K562 (cell line): ENCODE results near the gene BRMS1. TPM values are rescaled to one million over a fixed set of nuclear protein-coding genes. Genes with fewer than 3 reads are reported as not detected.

Experiments used
- EP400 ChIP-seq: fragments of 450-650 bp; IDR thresholded peaks from 2 replicates; pipeline ENCODE4 v1.6.1; 2017; ENCODE audit warnings: antibody characterized with exemption, mild to moderate bottlenecking, moderate library complexity
- GABPA ChIP-seq: fragments of 200-800 bp; sonication (Bioruptor generic); conservative IDR thresholded peaks from 2 replicates; pipeline ENCODE4 v1.6.1; 2016; ENCODE audit warnings: low read depth, missing genetic modification characterization, missing compliant biosample characterization
- HOXB6 ChIP-seq: fragments of 250-450 bp; sonication (Bioruptor Pico); IDR thresholded peaks from 2 replicates; pipeline ENCODE4 v1.5.1; 2022; ENCODE audit warnings: mild to moderate bottlenecking, borderline replicate concordance
- MEIS2 ChIP-seq: fragments of 450-650 bp; IDR thresholded peaks from 2 replicates; pipeline ENCODE4 v1.6.1; 2014; ENCODE audit warnings: mild to moderate bottlenecking; ENCODE audit not compliant: partially characterized antibody
- RCOR1 ChIP-seq, 2 experiments: IDR thresholded peaks; 2 replicates each; pipeline ENCODE4 v1.6.1; 2012; ENCODE audit warnings: low read depth in 2 of 2, low read length in 2 of 2, borderline replicate concordance in 1 of 2, improper control_type of control experiment in 1 of 2
- ZC3H4 ChIP-seq: sonication (generic); formaldehyde crosslinking; IDR thresholded peaks from 2 replicates; pipeline ENCODE4 v1.9.0; 2021; ENCODE audit warnings: missing genetic modification reagents, borderline replicate concordance
- polyA plus RNA-seq, 8 experiments: library from polyadenylated mRNA; depleted of rRNA in 4 of 8; stranded (reverse) in 5 of 8; unstranded in 3 of 8; fragments of >200 nt; fragmentation: Nextera tagmentation in 2 of 8; fragmentation: Illumina TruSeq in 1 of 8; extraction: Ambion mirVana in 2 of 8; extraction: Trizol in 1 of 8; gene quantifications; 2 replicates each; pipeline versions ENCODE4 v1.2.1 to v1.2.3, GENCODE V29; 2011 to 2014; ENCODE audit warnings: inconsistent platforms in 1 of 8, missing spikeins in 1 of 8
- total RNA-seq, 7 experiments: library from RNA; depleted of rRNA in 6 of 7; stranded (reverse); fragments of >200 nt in 6 of 7; fragmentation: Illumina TruSeq in 2 of 7; extraction: Trizol in 2 of 7; gene quantifications; 2 replicates each; pipeline versions ENCODE4 v1.2.1 to v1.2.3, GENCODE V29; 2011 to 2021; ENCODE audit warnings: low replicate concordance in 1 of 7
- TF ChIP-seq, protein P1 (sequence below), 3 experiments: fragments of 200-800 bp in 1 of 3; fragments of 250-450 bp in 1 of 3; fragments of 450-650 bp in 1 of 3; sonication (Bioruptor Pico) in 1 of 3; sonication (Bioruptor generic) in 1 of 3; formaldehyde crosslinking in 1 of 3; IDR thresholded peaks; 2 replicates each; pipeline versions ENCODE4 v1.6.1 to v1.8.0; 2016 to 2022; ENCODE audit warnings: mild to moderate bottlenecking in 2 of 3, missing genetic modification characterization in 2 of 3, missing compliant biosample characterization in 1 of 3, moderate library complexity in 1 of 3
- TF ChIP-seq, protein P2 (sequence below): fragments of 450-650 bp; IDR thresholded peaks from 2 replicates; pipeline ENCODE4 v1.6.1; 2016; ENCODE audit warnings: low read depth, mild to moderate bottlenecking, moderate library complexity
- TF ChIP-seq, protein P3 (sequence below): fragments of 450-650 bp; IDR thresholded peaks from 2 replicates; pipeline ENCODE4 v1.6.1; 2016; ENCODE audit warnings: mild to moderate bottlenecking, moderate library complexity

Gene BRMS1
- total and polyA plus RNA-seq, 9 of the 15 experiments (the other 6 are each of a cell fraction or from before 2014, with no cell fraction given): 2.2 to 78.8 (median 33.4) TPM

DNA sequence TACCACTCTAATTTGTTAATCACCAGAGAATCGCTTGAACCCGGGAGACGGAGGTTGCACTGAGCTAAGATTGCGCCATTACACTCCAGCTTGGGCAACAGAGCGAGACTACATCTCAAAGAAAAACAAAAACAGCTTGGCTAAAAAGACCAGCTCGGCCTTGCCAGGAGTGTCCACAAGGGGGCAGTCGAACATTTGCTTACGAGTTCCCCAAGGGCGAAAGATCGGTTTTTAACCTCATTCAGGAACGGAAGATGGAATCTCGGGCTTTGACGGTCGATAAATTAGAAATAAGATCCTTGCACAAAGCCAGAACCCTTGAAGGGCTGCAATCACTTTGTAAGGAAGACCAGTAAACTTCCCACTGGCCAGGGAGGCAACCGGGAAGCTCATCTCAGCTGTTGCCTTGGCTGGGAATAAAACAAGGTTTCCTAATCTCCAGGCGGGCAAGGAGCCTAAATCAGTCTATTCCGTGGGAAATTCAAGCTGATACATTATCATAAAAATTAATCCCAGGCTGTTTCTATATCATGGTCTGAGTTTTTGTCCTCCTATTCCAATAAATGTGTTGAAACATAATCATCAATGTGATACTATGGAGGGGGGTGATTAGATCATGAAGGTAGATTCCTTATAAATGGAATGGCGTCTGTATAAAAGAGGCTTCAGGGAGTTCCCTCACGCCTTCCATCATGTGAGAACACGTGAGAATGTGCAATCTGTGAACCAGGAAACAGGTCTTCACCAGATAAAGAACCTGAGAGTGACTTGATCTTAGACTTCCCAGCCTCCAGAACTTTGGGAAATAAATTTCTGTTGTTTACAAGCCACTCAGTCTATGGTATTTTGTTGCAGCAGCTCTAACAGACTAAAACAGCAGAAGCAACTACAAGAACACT lies 41.5 kb upstream of the BRMS1 start (continued):
- TF ChIP-seq, protein P1, sequence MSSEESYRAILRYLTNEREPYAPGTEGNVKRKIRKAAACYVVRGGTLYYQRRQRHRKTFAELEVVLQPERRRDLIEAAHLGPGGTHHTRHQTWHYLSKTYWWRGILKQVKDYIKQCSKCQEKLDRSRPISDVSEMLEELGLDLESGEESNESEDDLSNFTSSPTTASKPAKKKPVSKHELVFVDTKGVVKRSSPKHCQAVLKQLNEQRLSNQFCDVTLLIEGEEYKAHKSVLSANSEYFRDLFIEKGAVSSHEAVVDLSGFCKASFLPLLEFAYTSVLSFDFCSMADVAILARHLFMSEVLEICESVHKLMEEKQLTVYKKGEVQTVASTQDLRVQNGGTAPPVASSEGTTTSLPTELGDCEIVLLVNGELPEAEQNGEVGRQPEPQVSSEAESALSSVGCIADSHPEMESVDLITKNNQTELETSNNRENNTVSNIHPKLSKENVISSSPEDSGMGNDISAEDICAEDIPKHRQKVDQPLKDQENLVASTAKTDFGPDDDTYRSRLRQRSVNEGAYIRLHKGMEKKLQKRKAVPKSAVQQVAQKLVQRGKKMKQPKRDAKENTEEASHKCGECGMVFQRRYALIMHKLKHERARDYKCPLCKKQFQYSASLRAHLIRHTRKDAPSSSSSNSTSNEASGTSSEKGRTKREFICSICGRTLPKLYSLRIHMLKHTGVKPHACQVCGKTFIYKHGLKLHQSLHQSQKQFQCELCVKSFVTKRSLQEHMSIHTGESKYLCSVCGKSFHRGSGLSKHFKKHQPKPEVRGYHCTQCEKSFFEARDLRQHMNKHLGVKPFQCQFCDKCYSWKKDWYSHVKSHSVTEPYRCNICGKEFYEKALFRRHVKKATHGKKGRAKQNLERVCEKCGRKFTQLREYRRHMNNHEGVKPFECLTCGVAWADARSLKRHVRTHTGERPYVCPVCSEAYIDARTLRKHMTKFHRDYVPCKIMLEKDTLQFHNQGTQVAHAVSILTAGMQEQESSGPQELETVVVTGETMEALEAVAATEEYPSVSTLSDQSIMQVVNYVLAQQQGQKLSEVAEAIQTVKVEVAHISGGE (CRISPR knock-in tag; IDR thresholded peaks at IDR 0.05): no peak
- TF ChIP-seq HOXB6 (no peak), MEIS2 (peak; percentile 84), GABPA (tag) (no peak), RCOR1 (IDR thresholded peaks at IDR 0.05; ENCODE audit: borderline replicate concordance in 1 of 2, low read depth in 2 of 2, low read length in 2 of 2) (peak in 1 of 2 experiments; percentile 74; a peak in 1 of 4 replicates), ZC3H4 (CRISPR knock-in tag) (no peak), EP400 (0 out of 2 replicates have a peak, but pooled peaks have one; percentile 14)
- TF ChIP-seq, protein P2, sequence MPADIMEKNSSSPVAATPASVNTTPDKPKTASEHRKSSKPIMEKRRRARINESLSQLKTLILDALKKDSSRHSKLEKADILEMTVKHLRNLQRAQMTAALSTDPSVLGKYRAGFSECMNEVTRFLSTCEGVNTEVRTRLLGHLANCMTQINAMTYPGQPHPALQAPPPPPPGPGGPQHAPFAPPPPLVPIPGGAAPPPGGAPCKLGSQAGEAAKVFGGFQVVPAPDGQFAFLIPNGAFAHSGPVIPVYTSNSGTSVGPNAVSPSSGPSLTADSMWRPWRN: no peak
- TF ChIP-seq, protein P3, sequence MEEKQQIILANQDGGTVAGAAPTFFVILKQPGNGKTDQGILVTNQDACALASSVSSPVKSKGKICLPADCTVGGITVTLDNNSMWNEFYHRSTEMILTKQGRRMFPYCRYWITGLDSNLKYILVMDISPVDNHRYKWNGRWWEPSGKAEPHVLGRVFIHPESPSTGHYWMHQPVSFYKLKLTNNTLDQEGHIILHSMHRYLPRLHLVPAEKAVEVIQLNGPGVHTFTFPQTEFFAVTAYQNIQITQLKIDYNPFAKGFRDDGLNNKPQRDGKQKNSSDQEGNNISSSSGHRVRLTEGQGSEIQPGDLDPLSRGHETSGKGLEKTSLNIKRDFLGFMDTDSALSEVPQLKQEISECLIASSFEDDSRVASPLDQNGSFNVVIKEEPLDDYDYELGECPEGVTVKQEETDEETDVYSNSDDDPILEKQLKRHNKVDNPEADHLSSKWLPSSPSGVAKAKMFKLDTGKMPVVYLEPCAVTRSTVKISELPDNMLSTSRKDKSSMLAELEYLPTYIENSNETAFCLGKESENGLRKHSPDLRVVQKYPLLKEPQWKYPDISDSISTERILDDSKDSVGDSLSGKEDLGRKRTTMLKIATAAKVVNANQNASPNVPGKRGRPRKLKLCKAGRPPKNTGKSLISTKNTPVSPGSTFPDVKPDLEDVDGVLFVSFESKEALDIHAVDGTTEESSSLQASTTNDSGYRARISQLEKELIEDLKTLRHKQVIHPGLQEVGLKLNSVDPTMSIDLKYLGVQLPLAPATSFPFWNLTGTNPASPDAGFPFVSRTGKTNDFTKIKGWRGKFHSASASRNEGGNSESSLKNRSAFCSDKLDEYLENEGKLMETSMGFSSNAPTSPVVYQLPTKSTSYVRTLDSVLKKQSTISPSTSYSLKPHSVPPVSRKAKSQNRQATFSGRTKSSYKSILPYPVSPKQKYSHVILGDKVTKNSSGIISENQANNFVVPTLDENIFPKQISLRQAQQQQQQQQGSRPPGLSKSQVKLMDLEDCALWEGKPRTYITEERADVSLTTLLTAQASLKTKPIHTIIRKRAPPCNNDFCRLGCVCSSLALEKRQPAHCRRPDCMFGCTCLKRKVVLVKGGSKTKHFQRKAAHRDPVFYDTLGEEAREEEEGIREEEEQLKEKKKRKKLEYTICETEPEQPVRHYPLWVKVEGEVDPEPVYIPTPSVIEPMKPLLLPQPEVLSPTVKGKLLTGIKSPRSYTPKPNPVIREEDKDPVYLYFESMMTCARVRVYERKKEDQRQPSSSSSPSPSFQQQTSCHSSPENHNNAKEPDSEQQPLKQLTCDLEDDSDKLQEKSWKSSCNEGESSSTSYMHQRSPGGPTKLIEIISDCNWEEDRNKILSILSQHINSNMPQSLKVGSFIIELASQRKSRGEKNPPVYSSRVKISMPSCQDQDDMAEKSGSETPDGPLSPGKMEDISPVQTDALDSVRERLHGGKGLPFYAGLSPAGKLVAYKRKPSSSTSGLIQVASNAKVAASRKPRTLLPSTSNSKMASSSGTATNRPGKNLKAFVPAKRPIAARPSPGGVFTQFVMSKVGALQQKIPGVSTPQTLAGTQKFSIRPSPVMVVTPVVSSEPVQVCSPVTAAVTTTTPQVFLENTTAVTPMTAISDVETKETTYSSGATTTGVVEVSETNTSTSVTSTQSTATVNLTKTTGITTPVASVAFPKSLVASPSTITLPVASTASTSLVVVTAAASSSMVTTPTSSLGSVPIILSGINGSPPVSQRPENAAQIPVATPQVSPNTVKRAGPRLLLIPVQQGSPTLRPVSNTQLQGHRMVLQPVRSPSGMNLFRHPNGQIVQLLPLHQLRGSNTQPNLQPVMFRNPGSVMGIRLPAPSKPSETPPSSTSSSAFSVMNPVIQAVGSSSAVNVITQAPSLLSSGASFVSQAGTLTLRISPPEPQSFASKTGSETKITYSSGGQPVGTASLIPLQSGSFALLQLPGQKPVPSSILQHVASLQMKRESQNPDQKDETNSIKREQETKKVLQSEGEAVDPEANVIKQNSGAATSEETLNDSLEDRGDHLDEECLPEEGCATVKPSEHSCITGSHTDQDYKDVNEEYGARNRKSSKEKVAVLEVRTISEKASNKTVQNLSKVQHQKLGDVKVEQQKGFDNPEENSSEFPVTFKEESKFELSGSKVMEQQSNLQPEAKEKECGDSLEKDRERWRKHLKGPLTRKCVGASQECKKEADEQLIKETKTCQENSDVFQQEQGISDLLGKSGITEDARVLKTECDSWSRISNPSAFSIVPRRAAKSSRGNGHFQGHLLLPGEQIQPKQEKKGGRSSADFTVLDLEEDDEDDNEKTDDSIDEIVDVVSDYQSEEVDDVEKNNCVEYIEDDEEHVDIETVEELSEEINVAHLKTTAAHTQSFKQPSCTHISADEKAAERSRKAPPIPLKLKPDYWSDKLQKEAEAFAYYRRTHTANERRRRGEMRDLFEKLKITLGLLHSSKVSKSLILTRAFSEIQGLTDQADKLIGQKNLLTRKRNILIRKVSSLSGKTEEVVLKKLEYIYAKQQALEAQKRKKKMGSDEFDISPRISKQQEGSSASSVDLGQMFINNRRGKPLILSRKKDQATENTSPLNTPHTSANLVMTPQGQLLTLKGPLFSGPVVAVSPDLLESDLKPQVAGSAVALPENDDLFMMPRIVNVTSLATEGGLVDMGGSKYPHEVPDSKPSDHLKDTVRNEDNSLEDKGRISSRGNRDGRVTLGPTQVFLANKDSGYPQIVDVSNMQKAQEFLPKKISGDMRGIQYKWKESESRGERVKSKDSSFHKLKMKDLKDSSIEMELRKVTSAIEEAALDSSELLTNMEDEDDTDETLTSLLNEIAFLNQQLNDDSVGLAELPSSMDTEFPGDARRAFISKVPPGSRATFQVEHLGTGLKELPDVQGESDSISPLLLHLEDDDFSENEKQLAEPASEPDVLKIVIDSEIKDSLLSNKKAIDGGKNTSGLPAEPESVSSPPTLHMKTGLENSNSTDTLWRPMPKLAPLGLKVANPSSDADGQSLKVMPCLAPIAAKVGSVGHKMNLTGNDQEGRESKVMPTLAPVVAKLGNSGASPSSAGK: peak; percentile 45; the same call in 1 of the 2 replicates
